Fibroblast of the aortic adventitia (primary cell): ENCODE results near the gene PABPC1L. TPM values are rescaled to one million over a fixed set of nuclear protein-coding genes. Genes with fewer than 3 reads are reported as not detected.
"Not testable (repeated sequence)": the region's sequence is repeated elsewhere in the genome, so short reads cannot be mapped to it uniquely, and the experiment has no call there.

Source experiments
- DNase-seq: peaks from one replicate; pipeline ENCODE4 v3.0.0-alpha.2; 2010; ENCODE audit warnings: low read depth
- H3K4me3 ChIP-seq: 2 replicates; pipeline ENCODE4 v1.5.1; 2011; ENCODE audit warnings: low read depth, mild to moderate bottlenecking, control low read depth, low read length, moderate library complexity
- CTCF ChIP-seq: IDR thresholded peaks from 2 replicates; pipeline ENCODE4 v1.5.1; 2011; ENCODE audit warnings: mild to moderate bottlenecking, low read length, control low read depth, inconsistent platforms; ENCODE audit not compliant: insufficient read depth
- total RNA-seq: library from RNA; depleted of rRNA; stranded (reverse); fragments of >200 nt; gene quantifications from 2 replicates; pipeline ENCODE4 v1.2.3, GENCODE V29; 2012; ENCODE audit warnings: low replicate concordance

PABPC1L gene
- 7.9 and 13.8 TPM in 2 replicates for total RNA-seq

- DNase-seq, result peak; percentile 50
- H3K4me3 ChIP-seq, result peak within 1 kb of the TSS; percentile 75
- TF ChIP-seq CTCF, result no peak
These were observed at the start of gene PABPC1L for GRCh38 chr20:44909872-44910689. PABPC1L (plus strand) TSS chr20:44910060; CDS start chr20:44910144, 84 bp downstream.

GRCh38 chr20:44861531-44862006 lies 48.3 kb upstream of the PABPC1L start:
- H3K4me3 ChIP-seq, result no peak overlapping the region
- peak; percentile 93 for DNase-seq
- TF ChIP-seq CTCF, result no peak

- TF ChIP-seq CTCF, result no peak
- DNase-seq, result no peak
- no peak overlapping the region for H3K4me3 ChIP-seq
These were observed 47.6 kb upstream of the PABPC1L start for GRCh38 chr20:44862286-44862685.

GRCh38 chr20:44863365-44864084 lies 46.3 kb upstream of the PABPC1L start:
- peak; percentile 37 for DNase-seq

GRCh38 chr20:44864493-44864892 lies 45.4 kb upstream of the PABPC1L start:
- H3K4me3 ChIP-seq, DNase-seq: not testable (repeated sequence)

More at GRCh38 chr20:44863365-44864084, 46.3 kb upstream of the PABPC1L start:
- not testable (repeated sequence) for H3K4me3 ChIP-seq

GRCh38 chr20:44866703-44867335 lies 43.0 kb upstream of the PABPC1L start:
- no peak for TF ChIP-seq CTCF
- no peak overlapping the region for H3K4me3 ChIP-seq
- DNase-seq, result peak; percentile 48

GRCh38 chr20:44869471-44869870 lies 40.4 kb upstream of the PABPC1L start:
- TF ChIP-seq CTCF, result no peak
- H3K4me3 ChIP-seq, result no peak overlapping the region
- no peak for DNase-seq

- DNase-seq, result not testable (repeated sequence)
These were observed 27.5 kb upstream of the PABPC1L start for GRCh38 chr20:44882360-44882759.

More at GRCh38 chr20:44882360-44882759, 27.5 kb upstream of the PABPC1L start:
- H3K4me3 ChIP-seq, result not testable (repeated sequence)
